HG03378 (cell line): Measurements from ENCODE around the gene PBX1.
"Not testable (repeated sequence)": the region's sequence is repeated elsewhere in the genome, so short reads cannot be mapped to it uniquely, and the experiment has no call there.

Experiments
- ATAC-seq: cut with Tn5 transposase; IDR thresholded peaks from one replicate; pipeline ENCODE4 v1.9.1; 2021; ENCODE audit warnings: mild to moderate bottlenecking, moderate library complexity; ENCODE audit not compliant: unreplicated experiment

Gene PBX1

DNA sequence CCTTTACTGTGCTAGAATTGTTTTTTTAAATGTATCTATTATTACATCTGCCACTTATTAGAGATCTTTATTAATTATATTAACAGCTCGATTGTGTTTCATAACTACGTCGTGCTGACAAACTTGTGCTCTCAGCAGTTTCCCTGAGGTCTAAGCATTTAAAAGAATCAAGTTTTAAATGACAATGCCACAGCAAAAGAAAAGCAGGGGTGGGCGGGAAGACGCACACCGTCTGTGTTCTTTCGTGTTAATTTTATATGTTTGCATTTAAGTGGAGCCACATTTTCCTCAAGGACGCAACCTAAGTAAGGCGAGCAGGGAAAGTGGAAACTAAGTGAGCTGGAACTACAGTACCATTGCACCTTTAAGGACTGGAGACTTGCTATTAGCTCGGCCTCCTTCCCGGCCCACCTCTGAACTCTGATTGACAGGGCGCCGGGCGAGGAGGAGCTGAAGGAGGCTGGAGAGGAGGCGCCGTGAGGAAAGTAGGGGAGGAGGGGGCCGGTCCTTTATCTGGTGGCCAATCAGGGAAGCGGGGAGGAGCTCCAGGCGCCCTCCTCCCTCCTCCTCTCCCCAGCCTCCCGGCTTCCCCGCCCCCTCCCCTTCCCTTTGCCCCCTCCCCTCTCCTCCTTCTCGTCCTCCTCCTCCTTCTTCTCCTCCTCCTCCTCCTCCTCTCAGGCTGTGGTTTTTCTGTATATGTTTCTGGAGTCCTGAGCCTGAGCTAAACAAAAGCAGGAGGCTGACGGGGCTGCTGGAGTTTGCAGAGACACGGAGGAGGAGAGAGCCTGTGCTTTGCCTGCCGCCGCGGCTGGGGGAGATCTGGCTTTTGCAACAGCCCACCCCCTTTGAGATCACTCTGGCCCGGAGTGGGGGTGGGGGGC, at the start of gene PBX1:
PBX1 (plus strand) TSS at position 724 of the 881 bp plus-strand sequence.
- peak; percentile 100 for ATAC-seq

DNA sequence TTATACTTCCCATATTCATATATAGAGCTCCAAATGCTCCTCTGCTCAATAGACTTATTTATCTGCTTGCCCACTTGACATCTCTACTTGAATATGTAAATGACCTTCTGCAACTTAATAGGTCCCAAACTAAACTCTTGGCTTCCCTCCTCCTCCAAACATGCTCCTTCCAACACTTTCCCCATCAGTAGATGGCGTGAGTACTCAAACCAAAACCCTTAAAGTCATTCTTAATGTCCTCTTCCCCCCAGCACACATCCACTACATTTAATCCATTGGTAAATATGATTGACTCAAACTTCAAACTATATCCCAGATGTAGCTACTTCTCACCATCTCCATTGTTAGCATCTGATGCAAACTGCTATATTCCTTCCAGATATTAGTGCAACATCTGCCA, 48.5 kb upstream of the PBX1 start:
- ATAC-seq = no peak

- no peak for ATAC-seq
These were observed 47.8 kb upstream of the PBX1 start for GRCh38 chr1:164511001-164511705.

DNA sequence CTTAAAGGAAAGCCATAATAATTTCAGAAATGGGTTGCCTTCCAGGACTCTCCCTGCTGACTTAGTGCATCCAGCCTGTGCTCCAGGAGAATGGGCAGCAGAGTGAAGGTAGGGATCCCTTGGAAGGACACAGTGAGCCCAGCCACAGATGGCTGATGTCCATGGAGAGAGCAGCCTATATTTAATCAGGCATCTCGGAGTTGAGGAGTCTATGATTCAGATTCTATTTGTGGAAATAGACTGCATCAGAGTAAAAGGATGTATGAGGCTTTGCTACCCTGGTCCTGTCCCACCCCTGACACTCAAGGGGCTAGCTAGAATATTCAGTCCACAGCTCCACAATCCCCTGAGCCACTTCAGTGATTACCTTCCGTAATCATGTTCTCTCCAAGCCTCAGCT, 43.8 kb upstream of the PBX1 start:
- no peak for ATAC-seq

GRCh38 chr1:164515711-164516331, 43.2 kb upstream of the PBX1 start:
- ATAC-seq = no peak

GRCh38 chr1:164516591-164516990, 42.4 kb upstream of the PBX1 start:
- no peak for ATAC-seq

DNA sequence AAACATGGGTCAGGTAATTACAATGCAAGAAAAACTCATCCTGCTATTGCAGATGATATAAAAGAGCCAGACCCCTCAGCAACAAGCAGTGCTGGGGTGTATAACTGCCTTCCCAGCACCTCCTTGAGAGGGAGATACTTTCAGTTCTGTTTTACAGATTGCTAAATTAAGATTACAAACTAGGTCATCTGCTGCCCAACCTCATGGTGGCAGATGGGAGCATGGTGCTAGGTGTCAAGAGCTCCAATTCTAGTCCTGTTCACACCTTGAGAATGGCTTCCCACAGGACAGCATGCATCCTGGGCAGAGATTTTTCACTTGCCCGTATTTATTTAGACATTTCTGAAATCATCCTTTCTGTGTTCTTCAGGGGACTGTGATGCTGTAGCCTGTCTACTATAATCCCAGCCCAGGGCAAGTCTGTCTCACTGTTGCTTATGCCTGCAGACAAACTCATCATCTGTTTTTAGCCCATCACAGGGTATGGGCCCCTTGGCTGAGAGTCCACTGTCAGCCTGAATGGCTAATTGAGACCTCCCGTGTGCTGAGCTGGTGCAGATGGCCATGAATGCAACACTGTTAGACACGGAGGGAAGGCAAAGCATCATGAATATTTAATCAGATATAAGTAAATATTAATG, 40.2 kb upstream of the PBX1 start:
- ATAC-seq = no peak

- ATAC-seq = no peak
These were observed 39.6 kb upstream of the PBX1 start for GRCh38 chr1:164519426-164519825.

DNA sequence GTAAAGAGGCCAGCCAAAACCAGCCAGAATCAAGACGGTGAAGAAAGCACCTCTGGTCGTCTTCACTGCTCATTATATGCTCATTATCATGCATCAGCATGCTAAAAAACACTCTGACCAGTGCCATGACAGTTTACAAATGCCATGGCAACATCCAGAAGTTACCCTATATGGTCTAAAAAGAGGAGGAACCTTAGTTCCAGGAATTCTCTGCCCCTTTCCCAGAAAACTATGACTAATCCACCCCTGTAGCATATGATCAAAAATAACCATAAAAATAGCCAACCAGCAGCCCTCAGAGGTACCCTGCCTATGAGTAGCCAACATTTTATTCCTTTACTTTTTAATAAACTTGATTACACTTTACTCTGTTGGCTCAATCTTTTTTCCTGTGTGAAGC, 34.2 kb upstream of the PBX1 start:
- ATAC-seq = no peak

GRCh38 chr1:164534863-164535610, 23.9 kb upstream of the PBX1 start:
- no peak for ATAC-seq

DNA sequence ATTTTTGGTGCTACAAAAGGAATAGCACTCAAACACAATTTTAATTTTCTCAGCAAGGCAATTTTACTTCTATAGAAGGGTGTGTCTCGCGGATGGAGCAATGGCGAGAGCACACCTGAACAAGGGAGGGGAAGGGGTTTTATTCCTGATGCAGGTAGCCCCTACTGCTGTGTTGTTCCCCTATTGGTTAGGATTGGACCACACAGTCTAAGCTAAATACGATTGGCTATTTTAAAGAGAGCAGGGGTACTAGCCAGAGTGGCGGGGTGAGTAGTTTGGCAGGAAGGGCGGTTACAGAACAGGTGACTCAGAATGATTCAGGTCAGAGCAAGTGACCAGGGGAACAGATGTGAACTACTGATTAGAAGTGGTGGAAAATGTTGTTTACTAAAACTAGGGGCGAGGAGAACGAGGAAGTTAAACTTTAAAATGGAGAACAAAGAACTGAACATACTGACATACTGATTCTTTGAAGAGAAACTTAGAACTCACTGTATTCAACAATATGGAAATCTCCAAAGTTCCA, 6.5 kb upstream of the PBX1 start:
- ATAC-seq = not testable (repeated sequence)

DNA sequence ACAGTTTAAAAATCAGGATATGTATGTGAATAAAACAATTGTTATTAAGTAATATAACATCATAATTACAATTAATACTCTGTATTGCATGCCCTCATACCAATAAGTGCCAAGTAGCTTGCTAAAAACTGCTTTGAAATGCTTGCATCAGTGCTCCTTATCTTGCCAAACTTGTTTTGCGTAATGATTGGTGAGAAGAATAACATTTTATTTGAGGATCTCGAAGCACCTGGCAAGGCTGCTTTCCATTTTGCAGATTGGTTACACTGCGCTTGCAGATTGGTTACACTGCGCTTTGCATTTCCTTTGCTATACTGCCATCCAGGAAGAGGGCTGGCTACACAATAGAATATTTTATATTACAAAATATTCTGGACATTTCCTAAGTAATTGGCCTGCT, 1.7 kb upstream of the PBX1 start:
- ATAC-seq = no peak

- no peak for ATAC-seq
These were observed 513 bp downstream of the PBX1 start for GRCh38 chr1:164559342-164560051.

- no peak for ATAC-seq
These were observed 1.1 kb downstream of the PBX1 start for GRCh38 chr1:164560121-164560541.

DNA sequence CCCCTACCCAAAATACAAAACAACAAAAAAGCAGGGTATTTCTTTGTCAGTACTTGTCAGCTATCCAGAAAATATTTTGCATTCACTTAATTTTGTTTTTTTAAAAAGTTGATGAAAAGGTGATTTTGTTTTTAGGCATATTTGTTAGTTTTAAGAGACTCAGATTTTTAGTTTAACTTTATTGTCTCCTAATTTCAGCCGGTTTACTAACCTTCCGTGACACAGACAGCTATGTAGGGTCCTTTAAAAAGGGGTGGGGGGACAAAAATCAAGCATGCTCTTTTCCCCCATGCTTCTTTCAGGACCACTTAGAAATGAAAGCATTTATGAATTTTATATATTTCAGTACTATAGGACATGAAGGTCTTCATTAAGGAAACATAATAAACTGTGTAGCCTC, 1.6 kb downstream of the PBX1 start:
- no peak for ATAC-seq

DNA sequence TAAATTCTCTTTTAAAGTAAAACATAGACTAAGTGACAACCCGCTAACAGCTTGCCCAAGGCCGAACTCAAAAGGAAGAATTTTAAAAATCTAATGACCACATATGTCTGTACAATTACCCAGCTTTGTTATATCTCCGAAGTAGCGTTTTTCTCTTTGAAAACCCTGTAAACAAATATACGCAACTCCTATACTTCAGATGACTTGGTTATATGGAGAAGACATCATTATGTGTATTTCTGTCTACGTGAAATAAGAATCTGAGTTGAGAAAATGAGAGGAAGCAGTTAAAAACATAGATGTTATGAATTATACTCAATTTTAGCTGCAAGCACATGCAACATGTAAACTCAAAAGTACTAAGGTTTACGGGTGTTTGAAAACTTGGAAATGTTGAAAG, 2.0 kb downstream of the PBX1 start:
- ATAC-seq = no peak

GRCh38 chr1:164561472-164561871, 2.5 kb downstream of the PBX1 start:
- ATAC-seq = no peak

DNA sequence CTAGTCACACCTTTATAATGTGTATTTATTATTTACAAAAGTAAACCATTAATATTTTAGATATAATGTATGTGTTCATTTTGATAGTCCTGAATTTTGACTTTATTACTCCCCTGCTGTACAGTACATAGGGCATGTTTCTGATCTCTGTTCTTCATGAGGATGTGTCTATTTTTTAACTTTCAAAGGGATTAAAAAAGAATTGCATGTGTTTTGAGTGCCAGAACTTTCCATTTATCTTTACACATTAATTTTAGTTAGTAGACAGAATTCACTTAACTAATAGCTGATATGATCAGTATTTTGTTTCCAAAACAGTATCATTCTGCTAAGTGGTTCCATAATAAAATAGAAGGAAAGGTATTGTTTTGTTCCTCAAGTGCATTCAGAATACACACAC, 3.1 kb downstream of the PBX1 start:
- ATAC-seq = no peak

- ATAC-seq = no peak
These were observed 3.5 kb downstream of the PBX1 start for GRCh38 chr1:164562511-164562910.
